NCI-H2081 treated with DMSO at 0.1 percent for 48 hours (cell line): ENCODE results near the gene SLC2A9.
"Not testable (repeated sequence)": the region's sequence is repeated elsewhere in the genome, so short reads cannot be mapped to it uniquely, and the experiment has no call there.

Experiments
- DNase-seq: peaks from one replicate; lab custom pipeline; 2025; lab: John Stamatoyannopoulos, UW

Gene SLC2A9

GRCh38 chr4:9820343-9820742 lies 201.0 kb downstream of the SLC2A9 start:
- no peak for DNase-seq

DNA sequence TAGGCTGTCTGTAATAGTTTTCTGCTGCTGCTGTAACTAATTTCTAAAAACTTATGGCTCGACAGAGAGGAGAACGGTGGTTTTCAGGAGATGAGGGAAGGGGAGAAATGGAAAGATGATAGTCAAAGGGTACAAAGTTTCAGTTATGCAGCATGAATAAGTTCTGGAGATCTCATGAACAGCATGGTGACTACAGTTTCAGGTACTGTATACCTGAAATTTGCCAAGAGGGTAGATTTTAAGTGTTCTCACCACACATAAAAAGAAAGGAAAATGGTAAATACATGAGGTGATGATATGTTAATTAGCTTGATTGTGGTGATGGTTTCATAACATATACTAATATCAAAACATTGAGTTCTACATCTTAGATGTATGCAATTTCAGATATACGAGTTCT lies 205.0 kb downstream of the SLC2A9 start:
- no peak for DNase-seq

DNA sequence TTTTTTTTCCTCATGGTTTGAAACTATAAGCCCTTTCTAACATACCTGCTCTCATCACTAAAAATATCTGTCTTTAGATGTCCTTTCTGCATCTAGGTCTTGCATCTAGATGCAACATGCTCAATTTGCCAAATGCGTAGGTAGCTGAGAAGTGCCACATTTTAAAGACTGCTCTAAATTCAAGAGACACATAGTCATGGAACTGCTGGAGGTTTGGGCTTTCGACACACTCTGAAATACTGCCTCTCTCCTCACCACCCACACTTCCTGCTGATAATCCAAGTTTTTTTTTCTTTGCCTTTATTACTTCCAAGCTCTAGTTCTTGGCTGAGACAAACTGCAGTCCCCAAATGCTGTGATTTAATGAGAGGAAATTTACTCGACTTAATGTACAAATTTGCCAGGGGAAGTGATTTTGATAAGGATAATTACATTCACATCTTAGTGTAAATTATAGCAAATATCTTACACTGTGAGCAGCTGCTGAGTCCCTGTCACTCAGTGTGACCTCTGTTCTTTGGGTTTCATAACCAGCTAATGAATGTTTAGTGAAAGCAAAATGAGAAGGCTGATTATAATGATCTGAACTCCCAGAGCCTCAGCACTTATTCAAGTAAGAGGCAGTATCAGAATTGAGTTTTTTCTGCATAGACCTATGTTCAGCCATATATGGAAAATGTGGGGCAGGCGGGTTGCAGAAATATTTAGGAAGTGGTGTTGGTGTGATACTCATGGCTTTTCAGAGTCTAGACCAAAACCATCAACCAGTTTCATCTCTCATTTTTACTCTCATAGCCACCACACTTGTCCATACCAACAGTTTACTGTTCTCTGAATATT lies 208.6 kb downstream of the SLC2A9 start:
- DNase-seq, result no peak

GRCh38 chr4:9811806-9812205 lies 209.5 kb downstream of the SLC2A9 start:
- DNase-seq, result no peak

DNA sequence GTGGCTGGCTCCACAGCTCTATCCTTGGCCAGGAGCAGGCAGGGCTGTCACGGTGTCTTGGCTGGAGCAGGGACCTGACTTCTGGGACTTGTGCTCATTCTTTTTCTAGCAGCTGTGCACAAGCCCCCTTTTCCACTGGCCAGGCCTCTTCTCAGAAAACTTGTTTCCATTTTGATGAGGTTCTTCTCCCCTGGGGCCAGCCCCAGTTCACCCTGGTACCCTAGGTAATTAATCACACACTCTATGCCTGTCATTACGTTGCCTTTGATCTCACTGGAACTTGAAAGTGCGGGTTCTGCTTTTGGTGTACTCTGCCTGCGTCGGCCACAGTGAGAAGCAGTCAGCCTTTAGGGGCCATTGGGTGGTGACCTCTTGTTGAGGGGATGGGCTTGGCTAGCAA lies 213.2 kb downstream of the SLC2A9 start:
- no peak for DNase-seq

- DNase-seq, result no peak
These were observed 216.4 kb downstream of the SLC2A9 start for GRCh38 chr4:9804918-9805317.

GRCh38 chr4:9800848-9801247 lies 220.4 kb downstream of the SLC2A9 start:
- no peak for DNase-seq

- not testable (repeated sequence) for DNase-seq
These were observed 224.7 kb downstream of the SLC2A9 start for GRCh38 chr4:9796641-9797040.

DNA sequence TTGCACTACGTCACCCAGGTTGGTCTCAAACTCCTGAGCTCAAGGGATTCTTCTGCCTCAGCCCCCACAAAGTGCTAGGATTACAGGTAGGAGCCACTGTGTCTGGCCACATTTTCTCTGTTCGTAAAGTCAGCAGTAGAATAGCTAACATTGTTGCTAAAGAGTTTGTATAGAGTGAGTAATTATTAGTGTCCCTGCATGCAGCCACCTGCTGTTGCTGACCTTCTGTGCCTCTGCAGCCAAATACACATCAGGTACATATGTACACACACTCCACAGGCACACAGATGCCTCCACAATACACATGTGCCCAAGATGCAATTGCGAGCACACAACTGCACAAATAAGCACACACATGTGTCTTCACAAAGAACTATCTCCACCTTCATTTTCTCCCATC lies 228.9 kb downstream of the SLC2A9 start:
- no peak for DNase-seq

GRCh38 chr4:9785891-9786290 lies 235.4 kb downstream of the SLC2A9 start:
- DNase-seq, result not testable (repeated sequence)

DNA sequence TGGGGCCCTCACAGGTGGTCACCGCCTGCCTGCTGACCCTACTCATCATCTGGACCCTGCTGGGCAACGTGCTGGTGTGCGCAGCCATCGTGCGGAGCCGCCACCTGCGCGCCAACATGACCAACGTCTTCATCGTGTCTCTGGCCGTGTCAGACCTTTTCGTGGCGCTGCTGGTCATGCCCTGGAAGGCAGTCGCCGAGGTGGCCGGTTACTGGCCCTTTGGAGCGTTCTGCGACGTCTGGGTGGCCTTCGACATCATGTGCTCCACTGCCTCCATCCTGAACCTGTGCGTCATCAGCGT lies 239.2 kb downstream of the SLC2A9 start:
- no peak for DNase-seq

DNA sequence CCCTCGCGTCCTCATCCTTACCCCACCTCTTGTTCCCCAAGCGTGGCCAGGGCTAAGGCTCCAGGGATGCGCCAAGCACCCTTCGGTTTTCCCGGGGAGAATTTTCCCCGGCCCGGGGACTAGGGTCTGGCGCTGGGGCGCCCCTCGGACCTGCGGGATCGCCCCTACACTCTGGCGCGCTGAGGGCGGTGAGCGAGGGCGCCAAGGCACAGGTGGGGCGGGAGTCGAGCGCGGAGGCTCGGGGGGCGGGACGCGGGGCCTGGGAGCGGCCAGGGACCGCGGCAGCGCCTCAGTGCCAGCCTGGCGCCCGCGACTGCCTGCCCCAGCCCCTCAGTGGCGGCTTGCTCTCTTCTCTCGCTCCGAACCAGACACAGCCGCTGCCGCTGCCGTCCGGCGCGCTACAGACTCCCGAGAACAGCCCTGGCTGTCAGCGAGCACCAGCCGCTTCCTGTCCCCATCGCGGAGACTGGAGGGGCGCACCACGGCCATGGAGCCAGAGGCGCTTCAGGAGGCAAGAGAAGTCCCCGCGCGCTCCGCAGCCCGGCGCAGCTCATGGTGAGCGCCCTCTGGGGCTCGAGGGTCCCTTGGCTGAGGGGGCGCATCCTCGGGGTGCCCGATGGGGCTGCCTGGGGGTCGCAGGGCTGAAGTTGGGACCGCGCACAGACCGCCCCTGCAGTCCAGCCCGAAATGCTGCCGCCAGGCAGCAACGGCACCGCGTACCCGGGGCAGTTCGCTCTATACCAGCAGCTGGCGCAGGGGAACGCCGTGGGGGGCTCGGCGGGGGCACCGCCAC lies 239.8 kb downstream of the SLC2A9 start, which contains the start of gene DRD5:
Gene DRD5 (plus strand): TSS at position 292 of the 793 bp plus-strand sequence. CDS start 396 bp downstream, at position 688.
- DNase-seq, result no peak
